Pancreas (tissue), 10 donors: ENCODE results near the gene SKI. TPM values are rescaled to one million over a fixed set of nuclear protein-coding genes. Genes with fewer than 3 reads are reported as not detected.
"Not testable (repeated sequence)": the region's sequence is repeated elsewhere in the genome, so short reads cannot be mapped to it uniquely, and the experiment has no call there.

Experiments
- ATAC-seq, 4 donors: fragments of 200-7000 bp; cut with Tn5 transposase; one replicate each; pipeline versions ENCODE4 v1.8.0 to v1.9.1; 2020; ENCODE audit warnings: mild to moderate bottlenecking in 4 of 4, moderate library complexity in 4 of 4
- DNase-seq, 6 donors: peaks; one replicate each; pipeline ENCODE4 v3.0.0-alpha.2; 2020
- FAIRE-seq: peaks from 2 replicates; lab custom pipeline; 2012; peaks lifted over from hg19 to GRCh38; lab: Jason Lieb, UNC
- H3K27ac ChIP-seq, 4 donors: fragments of 200-600 bp; sonication (generic); 1 replicate in 3 of 4; 2 replicates in 1 of 4; pipeline versions ENCODE4 v1.5.0 to v1.8.0; 2020
- H3K27me3 ChIP-seq, 4 donors: fragments of 200-600 bp; one replicate each; pipeline ENCODE4 v1.8.0; 2021
- H3K36me3 ChIP-seq, 3 donors: fragments of 200-600 bp; sonication (generic) in 1 of 3; one replicate each; pipeline versions ENCODE4 v1.5.0 to v1.8.0; 2020 to 2021
- H3K4me1 ChIP-seq, 3 donors: fragments of 200-600 bp; one replicate each; pipeline ENCODE4 v1.8.0; 2021
- H3K4me3 ChIP-seq, 4 donors: fragments of 200-600 bp; sonication (generic) in 2 of 4; one replicate each; pipeline versions ENCODE4 v1.5.0 to v1.8.0; 2020 to 2021
- H3K9me3 ChIP-seq, 4 donors: fragments of 200-600 bp; one replicate each; pipeline ENCODE4 v1.8.0; 2021
- WGBS, 2 donors: extraction: QIAGEN DNeasy Blood & Tissue Kit; methylation state at CpG; one replicate each; pipeline ENCODE4 v1.1.7; 2013; 5-methylcytosine and 5-hydroxymethylcytosine counted together
- intact Hi-C, 3 donors: fragments of 100-400 bp; cut with DNase I; formaldehyde crosslinking; loops; one replicate each; pipeline versions ENCODE4 v1.11.1 to v1.14.2; 2022
- polyA plus RNA-seq, 2 donors: library from polyadenylated mRNA; stranded (reverse); fragments of 200-250 nt; gene quantifications; one replicate each; pipeline ENCODE4 v1.2.3, GENCODE V29; 2013
- total RNA-seq, 6 donors: library from RNA; stranded (reverse); fragmentation: NEBNext Ultra II Directional in 4 of 6; extraction: Animal tissue kit (Norgen Biotek cat#: 25700) in 4 of 6; gene quantifications; one replicate each; pipeline versions ENCODE4 v1.2.1 to v1.2.4, GENCODE V29; 2021 to 2023
- TF ChIP-seq, protein P1 (sequence below), 4 donors: fragments of 200-600 bp; sonication (generic) in 3 of 4; IDR thresholded peaks; one replicate each; pipeline versions ENCODE4 v1.5.0 to v1.8.0; 2021; ENCODE audit warnings: antibody characterized with exemption in 4 of 4
- donor health status: healthy with polysubstance abuse.
- donor health status: DM: no; HTN: no; CAD: no; lungs with moderate emphysema.
- donor health status: DM: no; HTN: no; CAD: no.
- donor health status: control.
- donor health status: control.
- donor health status: Bipolar disorder and iron deficiency.
- donor health status: DM: yes; HTN: yes; CAD: no.
- donor health status: DM: no; HTN: no; CAD: no.
- donor health status: DM: no; HTN: no; CAD: no.
- donor health status: DM: yes; HTN: yes; CAD: no.

SKI gene
- total and polyA plus RNA-seq, 8 donors = 8.6 to 27.9 (median 14.0) TPM

DNA sequence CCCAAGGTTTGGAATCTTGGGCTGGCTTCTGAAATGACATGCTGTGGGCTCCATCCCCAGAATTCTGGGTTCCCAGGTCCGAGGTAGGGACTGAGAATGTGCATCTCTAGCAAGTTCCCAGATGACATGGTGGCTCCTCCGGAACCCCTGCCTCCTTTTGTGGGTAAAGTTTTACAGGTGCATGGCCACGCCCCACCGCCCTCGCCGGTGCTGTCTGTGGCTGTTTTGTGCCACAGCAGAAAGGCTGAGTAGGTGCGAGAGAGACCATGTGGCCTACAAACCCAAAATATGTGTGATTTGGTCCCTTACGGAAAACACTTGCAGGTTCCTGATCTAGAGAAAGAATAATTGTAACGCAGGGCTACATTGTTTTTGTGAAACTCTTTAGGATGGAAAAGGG, 30.9 kb downstream of the SKI start:
- peak in 1 of 6 donors; percentile 5 for DNase-seq
- no peak for FAIRE-seq
- no peak overlapping the region for H3K27ac ChIP-seq
- TF ChIP-seq, protein P1, sequence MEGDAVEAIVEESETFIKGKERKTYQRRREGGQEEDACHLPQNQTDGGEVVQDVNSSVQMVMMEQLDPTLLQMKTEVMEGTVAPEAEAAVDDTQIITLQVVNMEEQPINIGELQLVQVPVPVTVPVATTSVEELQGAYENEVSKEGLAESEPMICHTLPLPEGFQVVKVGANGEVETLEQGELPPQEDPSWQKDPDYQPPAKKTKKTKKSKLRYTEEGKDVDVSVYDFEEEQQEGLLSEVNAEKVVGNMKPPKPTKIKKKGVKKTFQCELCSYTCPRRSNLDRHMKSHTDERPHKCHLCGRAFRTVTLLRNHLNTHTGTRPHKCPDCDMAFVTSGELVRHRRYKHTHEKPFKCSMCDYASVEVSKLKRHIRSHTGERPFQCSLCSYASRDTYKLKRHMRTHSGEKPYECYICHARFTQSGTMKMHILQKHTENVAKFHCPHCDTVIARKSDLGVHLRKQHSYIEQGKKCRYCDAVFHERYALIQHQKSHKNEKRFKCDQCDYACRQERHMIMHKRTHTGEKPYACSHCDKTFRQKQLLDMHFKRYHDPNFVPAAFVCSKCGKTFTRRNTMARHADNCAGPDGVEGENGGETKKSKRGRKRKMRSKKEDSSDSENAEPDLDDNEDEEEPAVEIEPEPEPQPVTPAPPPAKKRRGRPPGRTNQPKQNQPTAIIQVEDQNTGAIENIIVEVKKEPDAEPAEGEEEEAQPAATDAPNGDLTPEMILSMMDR (IDR thresholded peaks at IDR 0.05) = no peak
- H3K4me3 ChIP-seq = no peak overlapping the region
- peaks cover 0 to 4% (median 0%) of the 10 kb centered on the region in 3 donors for H3K4me1 ChIP-seq
- 94 to 96% methylated on average over 9 of the region's 9 CpGs for WGBS, 2 donors
- no peaks in the 10 kb centered on the region for H3K9me3 ChIP-seq
- ATAC-seq = no peak
- intact Hi-C loops = no loop called here
- no peaks in the 10 kb centered on the region for H3K27me3 ChIP-seq
- no peaks in the 10 kb centered on the region for H3K36me3 ChIP-seq

- WGBS, 2 donors = 91 to 93% methylated on average over 28 of the region's 28 CpGs
- intact Hi-C loops = no loop called here
- Histone ChIP-seq H3K9me3 (no peaks in the 10 kb centered on the region), H3K4me1 (peaks cover 0 to 4% (median 0%) of the 10 kb centered on the region in 3 donors), H3K4me3 (no peak overlapping the region), H3K27me3 (no peaks in the 10 kb centered on the region), H3K27ac (no peak overlapping the region), H3K36me3 (no peaks in the 10 kb centered on the region)
- DNase-seq = peak in 1 of 6 donors; percentile 5
- TF ChIP-seq, protein P1 (IDR thresholded peaks at IDR 0.05) = no peak
- ATAC-seq = peak in 1 of 4 donors; percentile 23
- FAIRE-seq = no peak
Measured at GRCh38 chr1:2259668-2260402, 31.7 kb downstream of the SKI start.

DNA sequence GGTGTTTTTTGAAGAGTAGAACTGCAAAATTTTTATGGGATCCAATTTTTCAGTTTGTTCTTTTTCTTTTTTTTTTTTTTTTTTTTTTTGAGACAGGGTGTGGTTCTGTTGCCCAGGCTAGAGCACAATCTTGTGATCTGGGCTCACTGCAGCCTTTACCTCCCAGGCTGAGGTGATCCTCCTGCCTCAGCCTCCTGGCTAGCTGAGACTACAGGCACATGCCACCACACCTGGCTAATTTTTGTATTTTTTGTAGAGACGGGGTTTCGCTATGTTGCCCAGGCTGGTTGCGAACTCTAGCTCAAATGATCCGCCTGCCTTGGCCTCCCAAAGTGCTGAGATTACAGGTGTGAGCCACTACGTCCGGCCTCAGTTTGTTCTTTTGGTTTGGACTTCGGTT, 32.4 kb downstream of the SKI start:
- 73 to 80% methylated on average over 7 of the region's 7 CpGs for WGBS, 2 donors
- ATAC-seq, FAIRE-seq, H3K27ac ChIP-seq, H3K9me3 ChIP-seq, H3K4me1 ChIP-seq, H3K4me3 ChIP-seq, intact Hi-C loops, H3K27me3 ChIP-seq, H3K36me3 ChIP-seq: not testable (repeated sequence)
- peak in 1 of 6 donors; percentile 2 for DNase-seq

DNA sequence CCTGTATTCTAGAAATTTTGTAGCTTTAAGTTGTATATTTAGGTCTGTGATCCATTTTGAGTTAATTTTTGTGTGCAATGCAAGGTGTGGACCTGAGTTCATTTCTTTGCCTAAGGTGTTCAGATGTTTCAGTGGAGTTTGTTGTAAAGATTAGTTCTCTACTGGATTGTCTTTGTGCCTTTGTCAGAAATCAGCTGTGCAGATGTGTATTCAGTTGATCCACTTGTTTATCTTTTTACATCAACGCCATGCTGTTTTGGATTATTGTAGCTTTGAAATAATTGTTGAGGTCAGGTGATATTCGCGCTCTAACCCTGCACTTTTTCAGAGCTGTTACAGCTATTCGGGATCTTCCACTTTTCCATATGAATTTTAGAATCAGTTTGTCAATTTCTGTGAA, 32.8 kb downstream of the SKI start:
- no peak for DNase-seq
- FAIRE-seq = no peak
- Histone ChIP-seq H3K36me3 (no peaks in the 10 kb centered on the region), H3K27me3 (no peaks in the 10 kb centered on the region), H3K27ac (no peak overlapping the region), H3K4me3 (no peak overlapping the region), H3K4me1 (peaks cover 0 to 4% (median 0%) of the 10 kb centered on the region in 3 donors), H3K9me3 (no peaks in the 10 kb centered on the region)
- WGBS, 2 donors = 87 to 92% methylated on average over 4 of the region's 4 CpGs
- intact Hi-C loops = no loop called here
- TF ChIP-seq, protein P1 (IDR thresholded peaks at IDR 0.05) = no peak
- no peak for ATAC-seq

DNA sequence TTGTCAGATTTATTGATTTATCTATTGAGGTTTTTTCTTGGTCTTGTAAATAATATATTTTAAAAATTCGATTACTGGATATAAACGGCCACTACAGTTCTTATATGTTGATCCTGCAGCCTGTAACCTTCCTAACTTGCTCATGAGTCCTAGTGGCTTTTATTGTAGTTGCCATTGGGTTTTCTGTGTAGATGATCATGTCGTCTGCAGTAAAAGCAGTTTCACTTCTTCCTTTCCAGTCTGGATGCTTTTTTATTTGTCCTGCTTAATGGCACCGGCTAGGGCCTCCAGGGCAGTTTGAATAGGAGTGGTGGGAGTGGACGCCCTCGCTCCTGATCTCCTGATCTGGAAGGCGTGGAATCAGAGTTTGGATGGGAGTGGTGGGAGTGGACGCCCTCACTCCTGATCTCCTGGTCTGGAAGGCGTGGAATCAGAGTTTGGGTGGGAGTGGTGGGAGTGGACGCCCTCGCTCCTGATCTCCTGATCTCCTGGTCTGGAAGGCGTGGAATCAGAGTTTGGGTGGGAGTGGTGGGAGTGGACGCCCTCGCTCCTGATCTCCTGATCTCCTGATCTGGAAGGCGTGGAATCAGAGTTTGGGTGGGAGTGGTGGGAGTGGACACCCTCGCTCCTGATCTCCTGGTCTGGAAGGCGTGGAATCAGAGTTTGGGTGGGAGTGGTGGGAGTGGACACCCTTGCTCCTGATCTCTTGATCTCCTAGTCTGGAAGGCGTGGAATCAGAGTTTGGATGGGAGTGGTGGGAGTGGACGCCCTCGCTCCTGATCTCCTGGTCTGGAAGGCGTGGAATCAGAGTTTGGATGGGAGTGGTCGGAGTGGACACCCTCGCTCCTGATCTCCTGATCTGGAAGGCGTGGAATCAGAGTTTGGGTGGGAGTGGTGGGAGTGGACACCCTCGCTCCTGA, 33.6 kb downstream of the SKI start:
- H3K4me3 ChIP-seq, H3K27ac ChIP-seq, H3K4me1 ChIP-seq, H3K9me3 ChIP-seq, ATAC-seq, intact Hi-C loops, H3K36me3 ChIP-seq, FAIRE-seq, H3K27me3 ChIP-seq: not testable (repeated sequence)
- WGBS, 2 donors = 92 to 93% methylated on average over 24 to 25 of the region's 25 CpGs
- DNase-seq = peak in 1 of 6 donors; percentile 3
